Adrenal gland (tissue), 5 donors: ENCODE measurements around the gene OBSL1.

Source experiments
- POLR2A ChIP-seq, 2 donors: fragments of 450-650 bp; IDR thresholded peaks; one replicate each; pipeline ENCODE4 v1.6.1; 2017; ENCODE audit warnings: antibody characterized with exemption in 2 of 2, mild to moderate bottlenecking in 2 of 2, moderate library complexity in 1 of 2
- TF ChIP-seq, protein P1 (sequence below), 6 experiments: fragments of 450-650 bp in 4 of 6; fragments of 200-600 bp in 2 of 6; sonication (generic) in 1 of 6; IDR thresholded peaks; 1 replicate in 5 of 6; 2 replicates in 1 of 6; pipeline versions ENCODE4 v1.5.1 to v1.8.0; 2016 to 2021; ENCODE audit warnings: antibody characterized with exemption in 6 of 6, mild to moderate bottlenecking in 2 of 6, moderate library complexity in 1 of 6
- donor health status: DM: no; HTN: no; CAD: no.

DNA sequence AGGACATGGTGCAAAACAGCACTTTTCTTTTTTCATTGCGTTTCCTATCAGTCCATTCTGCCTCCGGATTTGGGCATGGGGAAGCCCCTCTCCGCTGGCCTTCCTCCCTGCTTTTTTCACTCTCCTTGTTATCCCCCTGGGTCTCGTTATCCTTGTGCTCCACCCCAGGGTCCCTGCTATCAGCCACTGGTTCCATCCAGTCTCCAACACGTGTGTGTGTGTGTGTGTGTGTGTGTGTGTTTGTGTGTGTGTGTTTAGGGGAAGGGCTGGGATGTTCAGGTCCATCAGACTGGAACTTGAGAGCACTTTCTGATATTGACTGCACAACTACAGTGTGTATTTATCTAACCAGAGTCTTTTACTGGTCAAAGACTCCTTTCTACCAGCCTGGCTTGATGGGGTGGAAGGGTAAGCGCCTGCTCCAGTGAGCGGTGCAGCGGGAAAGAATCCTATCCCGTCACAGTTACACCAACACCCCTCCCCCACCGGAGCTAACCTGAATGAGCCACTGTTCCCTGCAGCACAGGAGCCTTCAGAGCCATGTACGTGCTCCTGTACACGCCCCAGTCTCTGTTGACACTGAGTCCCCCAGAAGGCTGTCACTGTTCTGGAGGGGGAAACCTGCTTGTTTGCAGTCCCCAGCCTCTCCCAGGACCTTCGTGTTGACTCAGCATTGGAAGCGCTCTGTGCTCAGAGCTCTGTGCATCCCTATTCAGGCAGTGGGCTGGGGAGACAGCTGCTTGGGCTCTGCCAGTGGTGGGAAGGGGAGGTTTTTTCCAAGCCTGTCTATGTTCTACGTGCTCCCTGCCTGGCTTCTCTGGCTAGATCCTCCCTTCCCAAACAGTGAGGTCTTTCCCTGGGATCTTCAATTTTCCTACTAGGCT, 5.4 kb upstream of the OBSL1 start:
- TF ChIP-seq, protein P1, sequence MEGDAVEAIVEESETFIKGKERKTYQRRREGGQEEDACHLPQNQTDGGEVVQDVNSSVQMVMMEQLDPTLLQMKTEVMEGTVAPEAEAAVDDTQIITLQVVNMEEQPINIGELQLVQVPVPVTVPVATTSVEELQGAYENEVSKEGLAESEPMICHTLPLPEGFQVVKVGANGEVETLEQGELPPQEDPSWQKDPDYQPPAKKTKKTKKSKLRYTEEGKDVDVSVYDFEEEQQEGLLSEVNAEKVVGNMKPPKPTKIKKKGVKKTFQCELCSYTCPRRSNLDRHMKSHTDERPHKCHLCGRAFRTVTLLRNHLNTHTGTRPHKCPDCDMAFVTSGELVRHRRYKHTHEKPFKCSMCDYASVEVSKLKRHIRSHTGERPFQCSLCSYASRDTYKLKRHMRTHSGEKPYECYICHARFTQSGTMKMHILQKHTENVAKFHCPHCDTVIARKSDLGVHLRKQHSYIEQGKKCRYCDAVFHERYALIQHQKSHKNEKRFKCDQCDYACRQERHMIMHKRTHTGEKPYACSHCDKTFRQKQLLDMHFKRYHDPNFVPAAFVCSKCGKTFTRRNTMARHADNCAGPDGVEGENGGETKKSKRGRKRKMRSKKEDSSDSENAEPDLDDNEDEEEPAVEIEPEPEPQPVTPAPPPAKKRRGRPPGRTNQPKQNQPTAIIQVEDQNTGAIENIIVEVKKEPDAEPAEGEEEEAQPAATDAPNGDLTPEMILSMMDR (IDR thresholded peaks at IDR 0.05) = no peak
- no peak for TF ChIP-seq POLR2A (IDR thresholded peaks at IDR 0.05)
